ENCODE results near the gene RSU1. TPM values are rescaled to one million over a fixed set of nuclear protein-coding genes. Genes with fewer than 3 reads are reported as not detected.

RSU1 gene
- total RNA-seq, 1 experiment from 2014 or later: 44.5 TPM

DNA sequence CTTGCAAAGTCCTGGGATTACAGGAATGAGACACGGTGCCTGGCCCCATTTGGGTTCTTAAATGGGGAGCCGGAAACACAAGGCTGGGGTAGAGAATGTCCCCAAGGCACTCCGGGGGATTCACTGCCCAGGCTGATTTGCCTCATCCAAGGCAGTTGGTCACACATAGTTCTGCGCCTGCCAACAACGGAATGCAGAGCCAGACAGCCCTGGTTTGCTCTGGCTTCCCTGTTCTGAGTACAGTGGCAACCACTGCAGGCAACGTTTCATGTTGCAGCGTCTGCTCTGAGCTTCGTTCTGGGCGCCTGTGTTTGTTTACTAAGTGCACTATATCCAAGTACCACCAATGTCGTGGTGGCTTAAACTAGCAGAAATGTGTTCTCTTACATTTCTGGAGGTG, 233.8 kb downstream of the RSU1 start:
- H3K4me3 ChIP-seq: no peak overlapping the region
- peaks cover 3% of the 10 kb centered on the region; the same call in 1 of the 2 replicates for H3K27me3 ChIP-seq
- no peaks in the 10 kb centered on the region for H3K9me3 ChIP-seq
- peak; percentile 43 for DNase-seq
- H3K36me3 ChIP-seq: no peaks in the 10 kb centered on the region

DNA sequence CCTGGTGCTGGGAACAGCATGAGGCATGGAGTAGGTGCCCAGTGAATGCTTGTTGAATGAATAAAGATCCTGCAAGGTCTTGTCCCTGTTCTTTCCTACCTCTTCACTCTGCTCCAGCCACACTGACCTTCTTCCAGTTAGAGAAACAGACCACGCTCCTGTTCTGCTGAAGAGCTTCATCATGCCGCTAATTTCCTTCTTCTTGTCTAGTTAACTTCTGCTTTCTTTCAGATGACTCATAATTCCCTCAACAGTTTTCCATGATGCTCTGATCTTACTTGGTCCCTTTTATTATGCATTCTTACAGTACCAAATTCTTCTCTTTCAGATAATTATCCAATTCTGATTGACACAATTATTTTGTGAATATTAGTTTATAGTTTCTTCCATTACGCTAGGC, 236.0 kb downstream of the RSU1 start:
- no peak overlapping the region for H3K4me3 ChIP-seq
- no peak for DNase-seq
- H3K36me3 ChIP-seq: no peaks in the 10 kb centered on the region

DNA sequence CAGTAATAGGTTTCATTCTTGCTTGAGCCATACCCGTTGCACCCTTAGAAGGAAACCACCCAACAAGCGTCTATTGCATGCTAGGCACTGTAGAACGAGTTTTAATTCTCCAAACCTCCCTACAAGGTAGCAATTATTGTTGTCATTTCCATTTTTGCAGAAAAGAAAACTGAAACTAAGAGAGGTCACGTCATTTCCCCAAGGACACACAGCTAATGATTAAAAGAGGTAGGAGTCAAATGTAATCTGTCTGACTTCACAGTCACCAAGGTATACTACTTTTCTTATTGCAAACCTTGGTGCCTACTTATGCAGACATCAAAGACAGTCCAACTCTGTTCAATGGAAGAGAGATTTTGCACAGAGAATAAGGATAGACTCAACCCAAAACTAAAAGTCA, 246.5 kb downstream of the RSU1 start:
- Histone ChIP-seq H3K27me3 (no peaks in the 10 kb centered on the region), H3K4me3 (no peak overlapping the region), H3K36me3 (no peaks in the 10 kb centered on the region), H3K9me3 (no peaks in the 10 kb centered on the region)
- no peak for DNase-seq

More for the DNA sequence above, 236.0 kb downstream of the RSU1 start:
- Histone ChIP-seq H3K27me3 (peaks cover 10% of the 10 kb centered on the region; the same call in 1 of the 2 replicates), H3K9me3 (no peaks in the 10 kb centered on the region)

DNA sequence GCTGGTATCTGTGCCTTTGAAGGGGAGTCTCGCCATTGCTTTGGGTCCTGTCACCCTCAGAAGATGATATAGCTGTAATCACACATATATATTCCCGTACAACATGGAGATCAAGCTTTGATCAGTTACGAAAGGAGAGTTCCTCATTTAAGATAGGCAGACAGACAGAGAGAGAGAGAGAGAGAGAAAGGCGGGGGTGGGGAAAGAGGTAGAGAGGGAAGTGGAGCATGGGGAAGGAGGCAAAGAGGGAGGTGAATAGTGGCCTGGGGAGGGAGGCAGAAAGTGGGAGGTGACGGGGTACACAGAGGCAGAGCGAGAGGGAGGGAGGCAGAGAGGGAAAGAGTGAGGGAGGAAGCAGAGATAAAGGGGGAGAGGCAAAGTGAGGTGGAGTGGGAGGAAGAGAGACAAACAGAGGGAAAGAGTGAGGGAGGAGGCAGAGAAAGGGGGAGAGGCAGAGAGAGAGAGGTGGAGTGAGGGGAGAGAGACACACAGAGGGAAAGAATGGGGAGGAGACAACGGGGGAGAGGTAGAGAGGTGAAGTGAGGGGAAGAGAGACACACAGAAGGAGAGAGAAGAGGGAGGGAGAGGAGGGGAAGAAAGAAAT, 250.9 kb downstream of the RSU1 start:
- Histone ChIP-seq H3K27me3 (no peaks in the 10 kb centered on the region), H3K9me3 (no peaks in the 10 kb centered on the region), H3K36me3 (no peaks in the 10 kb centered on the region), H3K4me3 (no peak overlapping the region)
- DNase-seq: no peak

DNA sequence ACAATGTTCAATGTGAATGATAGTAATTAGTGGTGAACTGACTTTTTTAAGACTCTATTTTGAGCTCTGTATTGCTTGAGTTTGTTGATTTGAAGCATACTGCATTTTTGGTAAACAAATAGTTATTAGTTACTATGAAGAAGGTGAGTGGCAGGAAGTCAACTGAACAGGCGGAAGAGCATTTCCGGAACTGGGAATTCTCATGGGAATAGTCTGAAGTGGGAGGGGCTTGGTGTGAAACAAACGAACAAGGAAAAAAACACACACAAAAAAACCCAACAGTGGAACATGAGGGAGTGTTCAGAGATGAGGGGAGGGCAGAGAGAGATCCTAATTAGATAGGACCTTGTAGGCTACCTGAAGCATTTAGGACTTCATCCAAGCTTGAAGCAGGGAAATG, 251.6 kb downstream of the RSU1 start:
- Histone ChIP-seq H3K9me3 (no peaks in the 10 kb centered on the region), H3K27me3 (no peaks in the 10 kb centered on the region), H3K4me3 (no peak overlapping the region), H3K36me3 (no peaks in the 10 kb centered on the region)
- no peak for DNase-seq

DNA sequence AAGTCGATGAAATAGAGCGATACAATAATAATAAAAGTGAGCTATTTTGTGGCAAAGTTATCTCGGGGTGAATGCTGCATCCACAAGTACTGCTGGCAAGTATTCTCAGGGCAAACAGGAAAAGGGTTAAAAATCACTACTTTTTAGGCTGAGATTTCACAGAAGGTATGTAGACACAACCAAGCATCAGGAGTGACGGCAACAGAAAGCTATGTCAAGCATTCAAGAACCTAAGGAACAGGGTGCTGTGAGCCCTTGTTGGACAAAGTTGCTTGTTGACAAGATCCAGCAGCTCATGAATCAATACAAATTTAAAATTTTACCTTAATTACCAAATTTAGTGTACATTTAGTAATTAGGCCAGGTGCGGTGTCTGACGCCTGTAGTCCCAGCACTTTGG, 254.3 kb downstream of the RSU1 start:
- H3K36me3 ChIP-seq: no peaks in the 10 kb centered on the region
- H3K4me3 ChIP-seq: no peak overlapping the region
- DNase-seq: no peak
- no peaks in the 10 kb centered on the region for H3K27me3 ChIP-seq
- H3K9me3 ChIP-seq: peaks cover under 1% of the 10 kb centered on the region; the same call in 1 of the 2 replicates

DNA sequence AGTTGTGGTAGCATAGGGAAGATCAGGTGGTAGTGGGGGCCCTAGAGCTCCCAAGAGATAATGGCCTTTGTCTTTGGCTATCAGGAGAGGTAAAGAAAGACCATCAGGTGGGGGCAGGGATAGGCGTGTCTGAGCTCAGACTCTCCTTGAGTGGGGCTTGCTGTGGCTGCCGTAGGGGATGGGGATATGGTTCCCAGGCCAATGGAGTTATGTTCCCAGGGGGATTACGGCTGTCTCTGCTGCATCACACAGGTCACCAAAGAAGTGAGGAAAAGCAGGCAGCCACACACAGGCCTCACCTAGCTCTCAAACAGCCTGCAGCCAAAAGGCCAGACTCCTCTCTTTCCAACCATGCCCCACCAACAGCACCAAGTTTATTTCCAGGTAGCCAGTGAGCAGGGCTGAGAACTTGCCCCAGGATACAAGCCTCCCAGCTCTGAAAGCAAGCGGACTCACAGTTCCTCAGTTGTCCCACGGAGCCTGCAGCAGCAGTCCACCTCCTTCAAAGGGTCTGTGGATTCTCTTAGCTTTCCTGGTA, 257.9 kb downstream of the RSU1 start:
- H3K27me3 ChIP-seq: peaks cover 3% of the 10 kb centered on the region; the same call in 1 of the 2 replicates
- no peak overlapping the region for H3K4me3 ChIP-seq
- H3K36me3 ChIP-seq: no peaks in the 10 kb centered on the region
- DNase-seq: no peak
- H3K9me3 ChIP-seq: peaks cover 2% of the 10 kb centered on the region; the same call in 1 of the 2 replicates

DNA sequence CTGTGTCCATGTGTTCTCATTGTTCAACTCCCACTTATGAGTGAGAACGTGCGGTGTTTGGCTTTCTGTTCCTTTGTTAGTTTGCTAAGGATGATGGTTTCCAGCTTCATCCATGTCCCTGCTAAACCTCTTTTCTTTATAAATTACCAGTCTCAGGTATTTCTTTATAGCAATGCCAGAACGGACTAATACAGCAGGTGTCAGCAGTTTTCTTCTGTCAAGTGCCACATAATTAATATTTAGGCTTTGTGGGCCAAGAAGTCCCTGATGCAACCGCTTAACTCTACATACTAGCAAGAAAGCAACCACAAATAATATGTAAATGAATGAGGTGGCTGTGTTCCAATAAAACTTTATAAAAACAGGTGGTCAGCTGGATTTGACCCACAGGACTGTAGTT, 269.3 kb downstream of the RSU1 start:
- Histone ChIP-seq H3K27me3 (peaks cover 4% of the 10 kb centered on the region; the same call in 1 of the 2 replicates), H3K9me3 (no peaks in the 10 kb centered on the region), H3K4me3 (no peak overlapping the region), H3K36me3 (no peaks in the 10 kb centered on the region)
- no peak for DNase-seq

DNA sequence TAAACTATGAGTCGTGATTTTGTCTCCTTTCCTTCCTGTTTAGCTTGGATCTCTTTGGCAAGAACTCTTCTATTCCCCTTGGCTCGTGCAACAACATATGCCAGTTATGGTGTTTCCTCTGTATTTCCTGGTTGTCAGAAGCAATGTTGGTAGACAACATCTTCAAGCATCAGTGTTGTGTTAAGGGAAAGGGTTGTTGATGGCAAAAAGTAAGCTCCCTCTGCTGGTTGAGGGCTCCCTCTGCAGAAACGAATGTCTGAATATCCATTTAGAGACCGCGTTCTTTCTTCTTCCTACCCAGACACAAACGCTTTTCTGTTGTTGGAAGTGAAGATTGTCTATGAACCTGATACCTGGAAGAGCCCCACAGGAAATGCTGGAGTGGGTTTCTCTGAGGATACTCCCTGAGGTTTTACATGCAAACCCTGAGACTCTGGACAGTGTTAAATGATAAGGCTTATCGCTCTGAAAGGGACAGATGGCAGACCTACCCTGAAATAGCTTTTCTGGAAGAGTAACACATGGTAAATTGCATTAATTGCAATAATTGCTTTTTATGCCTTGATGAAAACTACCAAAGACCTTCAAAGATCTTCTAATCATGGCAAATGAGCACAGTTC, 272.0 kb downstream of the RSU1 start:
- no peaks in the 10 kb centered on the region for H3K9me3 ChIP-seq
- peaks cover 6% of the 10 kb centered on the region for H3K27me3 ChIP-seq
- H3K4me3 ChIP-seq: no peak overlapping the region
- H3K36me3 ChIP-seq: no peaks in the 10 kb centered on the region
- DNase-seq: no peak

DNA sequence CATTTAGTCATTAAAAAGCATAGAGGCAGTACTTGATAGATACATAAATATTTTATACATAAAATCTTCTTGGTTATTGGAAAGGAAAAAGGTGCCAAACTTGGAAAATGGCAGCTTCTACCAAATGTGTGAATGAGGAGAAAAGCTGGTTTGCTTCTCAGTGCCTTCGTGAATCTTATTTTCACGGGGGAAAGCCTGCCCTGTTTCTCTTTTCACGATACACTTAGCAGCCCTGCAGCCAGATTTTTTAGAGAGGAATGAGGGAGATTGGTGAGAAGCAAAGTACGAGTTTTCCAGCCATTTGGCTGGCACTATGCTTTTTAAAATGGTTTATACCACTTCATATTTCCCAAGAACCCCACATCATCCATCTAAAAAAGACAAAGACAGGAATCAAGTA, 272.6 kb downstream of the RSU1 start:
- H3K27me3 ChIP-seq: peaks cover 6% of the 10 kb centered on the region
- no peaks in the 10 kb centered on the region for H3K36me3 ChIP-seq
- H3K9me3 ChIP-seq: no peaks in the 10 kb centered on the region
- no peak overlapping the region for H3K4me3 ChIP-seq
- no peak for DNase-seq

DNA sequence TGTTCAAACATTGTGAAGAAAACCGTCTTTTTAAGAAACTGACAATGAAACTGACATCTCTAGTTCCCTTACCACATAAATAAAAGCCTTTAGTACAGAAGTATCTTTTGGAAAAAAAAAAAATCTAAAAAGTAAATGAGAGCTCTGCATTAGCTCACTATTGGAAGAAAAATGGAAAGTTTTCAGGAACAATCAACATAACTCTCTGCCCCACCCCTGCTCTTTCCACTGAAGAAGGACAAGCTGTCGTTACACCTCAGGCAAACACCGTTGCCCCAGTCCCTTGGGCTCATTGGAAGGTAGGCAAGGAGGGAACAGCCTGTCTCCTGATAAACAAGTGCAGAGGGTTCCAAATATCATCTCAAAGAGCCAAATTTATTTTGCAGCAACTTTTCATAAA, 273.1 kb downstream of the RSU1 start:
- no peaks in the 10 kb centered on the region for H3K36me3 ChIP-seq
- no peak overlapping the region for H3K4me3 ChIP-seq
- no peaks in the 10 kb centered on the region for H3K9me3 ChIP-seq
- peaks cover 6% of the 10 kb centered on the region for H3K27me3 ChIP-seq
- no peak for DNase-seq
